Measurements from ENCODE around the gene FIZ1. TPM values are rescaled to one million over a fixed set of nuclear protein-coding genes. Genes with fewer than 3 reads are reported as not detected.

FIZ1 gene
- polyA plus RNA-seq, 1 donor from 2014 or later, result 7.4 TPM

- Histone ChIP-seq H3F3A (ENCODE audit: insufficient read depth, low read length, poor library complexity, severe bottlenecking) (no peaks in the 10 kb centered on the region), H3K36me3 (ENCODE audit: insufficient read depth, low read length) (peaks cover 8% of the 10 kb centered on the region), H3K4me3 (ENCODE audit: low read length) (no peak overlapping the region), H3K27ac (ENCODE audit: low read length) (no peak overlapping the region), H4K20me1 (ENCODE audit: insufficient read depth) (no peaks in the 10 kb centered on the region), H2AFZ (ENCODE audit: low read depth, low read length) (no peak overlapping the region), H3K79me2 (replicated peaks; ENCODE audit: insufficient read depth, low read length) (peaks cover 25% of the 10 kb centered on the region), H3K27me3 (ENCODE audit: insufficient read depth, low read depth, low read length) (no peaks in the 10 kb centered on the region), H3K9me3 (ENCODE audit: low read length) (no peaks in the 10 kb centered on the region), H3K9me2 (ENCODE audit: insufficient read depth, low read length) (no peaks in the 10 kb centered on the region), H3K4me2 (ENCODE audit: low read length) (no peak overlapping the region), H3K9ac (ENCODE audit: low read length) (no peak overlapping the region)
- TF ChIP-seq TAF1 (IDR thresholded peaks at IDR 0.05; ENCODE audit: low read depth) (no peak), SMC3 (conservative IDR thresholded peaks at IDR 0.05; ENCODE audit: poor library complexity) (no peak), REST (IDR thresholded peaks at IDR 0.05; ENCODE audit: borderline replicate concordance) (no peak), RAD21 (conservative IDR thresholded peaks at IDR 0.05) (no peak), EP300 (conservative IDR thresholded peaks at IDR 0.05; ENCODE audit: poor library complexity, severe bottlenecking) (no peak), CTCF (IDR thresholded peaks at IDR 0.05; ENCODE audit: poor library complexity, severe bottlenecking) (no peak), EZH2 (IDR thresholded peaks at IDR 0.05; ENCODE audit: borderline replicate concordance, insufficient read depth, low read length, poor library complexity, severe bottlenecking) (no peak), POLR2AphosphoS5 (IDR thresholded peaks at IDR 0.05) (no peak), MXI1 (conservative IDR thresholded peaks at IDR 0.05; ENCODE audit: poor library complexity, severe bottlenecking) (no peak)
These were observed 10.0 kb upstream of the FIZ1 start for GRCh38 chr19:55609326-55609725.

GRCh38 chr19:55606817-55607216 lies 7.5 kb upstream of the FIZ1 start:
- Histone ChIP-seq H3K36me3 (ENCODE audit: insufficient read depth, low read length) (peaks cover 8% of the 10 kb centered on the region), H3K4me2 (ENCODE audit: low read length) (peak overlapping the region; percentile 81), H3K4me3 (ENCODE audit: low read length) (peak overlapping the region; percentile 97), H2AFZ (ENCODE audit: low read depth, low read length) (no peak overlapping the region), H3K9me2 (ENCODE audit: insufficient read depth, low read length) (no peaks in the 10 kb centered on the region), H4K20me1 (ENCODE audit: insufficient read depth) (no peaks in the 10 kb centered on the region), H3K27ac (ENCODE audit: low read length) (peak overlapping the region; percentile 97), H3K9ac (ENCODE audit: low read length) (peak overlapping the region; percentile 97), H3K9me3 (ENCODE audit: low read length) (no peaks in the 10 kb centered on the region), H3F3A (ENCODE audit: insufficient read depth, low read length, poor library complexity, severe bottlenecking) (no peaks in the 10 kb centered on the region), H3K27me3 (ENCODE audit: insufficient read depth, low read depth, low read length) (no peaks in the 10 kb centered on the region), H3K79me2 (replicated peaks; ENCODE audit: insufficient read depth, low read length) (peaks cover 25% of the 10 kb centered on the region)
- TF ChIP-seq EZH2 (IDR thresholded peaks at IDR 0.05; ENCODE audit: borderline replicate concordance, insufficient read depth, low read length, poor library complexity, severe bottlenecking), result no peak
- TF ChIP-seq POLR2AphosphoS5 (IDR thresholded peaks at IDR 0.05), result no peak
- no peak for TF ChIP-seq CTCF (IDR thresholded peaks at IDR 0.05; ENCODE audit: poor library complexity, severe bottlenecking)
- no peak for TF ChIP-seq REST (IDR thresholded peaks at IDR 0.05; ENCODE audit: borderline replicate concordance)
- no peak for TF ChIP-seq RAD21 (conservative IDR thresholded peaks at IDR 0.05)
- no peak for TF ChIP-seq TAF1 (IDR thresholded peaks at IDR 0.05; ENCODE audit: low read depth)
- TF ChIP-seq EP300 (conservative IDR thresholded peaks at IDR 0.05; ENCODE audit: poor library complexity, severe bottlenecking), result no peak
- TF ChIP-seq MXI1 (conservative IDR thresholded peaks at IDR 0.05; ENCODE audit: poor library complexity, severe bottlenecking), result no peak
- TF ChIP-seq SMC3 (conservative IDR thresholded peaks at IDR 0.05; ENCODE audit: poor library complexity), result no peak
